Measurements from ENCODE around the gene TTC28.

Gene TTC28

GRCh38 chr22:27941143-27941542 lies 738.5 kb downstream of the TTC28 start:
- DNase-seq (ENCODE audit: low read depth in 2 of 3, low spot score in 1 of 3): no peak

- no peak for DNase-seq (ENCODE audit: low read depth in 2 of 3, low spot score in 1 of 3)
Observed at GRCh38 chr22:27937453-27937852, 742.2 kb downstream of the TTC28 start.

- DNase-seq (ENCODE audit: low read depth in 2 of 3, low spot score in 1 of 3): no peak
Observed at GRCh38 chr22:27935897-27936296, 743.7 kb downstream of the TTC28 start.

- DNase-seq (ENCODE audit: low read depth in 2 of 3, low spot score in 1 of 3): no peak
Observed at GRCh38 chr22:27934069-27934468, 745.6 kb downstream of the TTC28 start.

GRCh38 chr22:27933186-27933983 lies 746.3 kb downstream of the TTC28 start:
- no peak for DNase-seq (ENCODE audit: low read depth in 2 of 3, low spot score in 1 of 3)

GRCh38 chr22:27930331-27931060 lies 749.1 kb downstream of the TTC28 start:
- no peak for DNase-seq (ENCODE audit: low read depth in 2 of 3, low spot score in 1 of 3)

All from stimulated activated CD4-positive, alpha-beta T cell treated with anti-CD3 and anti-CD28 coated beads, Interleukin-12 subunit alpha, Interleukin-12 subunit beta, amount 100 ng/mL, for 48 hours (primary cell).